HG03565 (cell line): ENCODE results near the gene C9orf78.
"Not testable (repeated sequence)": the region's sequence is repeated elsewhere in the genome, so short reads cannot be mapped to it uniquely, and the experiment has no call there.

ENCODE experiments used
- ATAC-seq: cut with Tn5 transposase; IDR thresholded peaks from one replicate; pipeline ENCODE4 v1.9.1; 2021; ENCODE audit warnings: mild to moderate bottlenecking, moderate library complexity; ENCODE audit not compliant: unreplicated experiment

Gene C9orf78

GRCh38 chr9:129813661-129814060 is 21.4 kb downstream of the C9orf78 start:
- no peak for ATAC-seq

GRCh38 chr9:129812385-129812784 is 22.7 kb downstream of the C9orf78 start:
- ATAC-seq: no peak

GRCh38 chr9:129811967-129812363 is 23.1 kb downstream of the C9orf78 start:
- no peak for ATAC-seq

GRCh38 chr9:129810788-129811187 is 24.3 kb downstream of the C9orf78 start:
- ATAC-seq: no peak

GRCh38 chr9:129810116-129810515 is 25.0 kb downstream of the C9orf78 start:
- ATAC-seq: no peak

- ATAC-seq: no peak
Observed at GRCh38 chr9:129809346-129809745, 25.7 kb downstream of the C9orf78 start.

GRCh38 chr9:129806061-129806460 is 29.0 kb downstream of the C9orf78 start:
- ATAC-seq: no peak

GRCh38 chr9:129803676-129804060 is 31.4 kb downstream of the C9orf78 start:
- ATAC-seq: no peak

- peak; percentile 91 for ATAC-seq
Observed at GRCh38 chr9:129802833-129803675, 32.0 kb downstream of the C9orf78 start, which contains the start of gene TOR1B. TOR1B (plus strand) TSS chr9:129803184; CDS start chr9:129803213, 29 bp downstream.

- no peak for ATAC-seq
Observed at GRCh38 chr9:129801504-129801903, 33.6 kb downstream of the C9orf78 start.

GRCh38 chr9:129798973-129799372 is 36.1 kb downstream of the C9orf78 start:
- no peak for ATAC-seq

- not testable (repeated sequence) for ATAC-seq
Observed at GRCh38 chr9:129796029-129796428, 39.0 kb downstream of the C9orf78 start.

GRCh38 chr9:129794549-129794948 is 40.5 kb downstream of the C9orf78 start:
- no peak for ATAC-seq

- ATAC-seq: no peak
Observed at GRCh38 chr9:129786481-129786880, 48.6 kb downstream of the C9orf78 start.

- no peak for ATAC-seq
Observed at GRCh38 chr9:129785866-129786265, 49.2 kb downstream of the C9orf78 start.

- not testable (repeated sequence) for ATAC-seq
Observed at GRCh38 chr9:129784970-129785369, 50.1 kb downstream of the C9orf78 start.

GRCh38 chr9:129783516-129784361 is 51.3 kb downstream of the C9orf78 start:
- no peak for ATAC-seq

- no peak for ATAC-seq
Observed at GRCh38 chr9:129781981-129782380, 53.1 kb downstream of the C9orf78 start.

- ATAC-seq: no peak
Observed at GRCh38 chr9:129781131-129781530, 53.9 kb downstream of the C9orf78 start.

GRCh38 chr9:129779560-129780190 is 55.4 kb downstream of the C9orf78 start:
- ATAC-seq: no peak

GRCh38 chr9:129778469-129778868 is 56.6 kb downstream of the C9orf78 start:
- ATAC-seq: no peak
